ENCODE results near the gene SMYD3.

GRCh38 chr1:246064891-246065290 is 442.2 kb downstream of the SMYD3 start:
- TF ChIP-seq CTCF (IDR thresholded peaks at IDR 0.05; ENCODE audit: borderline replicate concordance, extremely low read depth, low read length, poor library complexity, severe bottlenecking) (no peak), EZH2 (IDR thresholded peaks at IDR 0.05; ENCODE audit: borderline replicate concordance, low read depth, low read length, severe bottlenecking) (no peak)

All from DND-41 (cell line).